HG03354 (cell line): ENCODE measurements around the gene MEF2C.
A peak's percentile ranks its signal among the peaks of the same experiment; 100 is the strongest.

ENCODE experiments used
- ATAC-seq: cut with Tn5 transposase; IDR thresholded peaks from one replicate; pipeline ENCODE4 v1.9.1; 2021; ENCODE audit warnings: mild to moderate bottlenecking; ENCODE audit not compliant: unreplicated experiment, poor library complexity, severe bottlenecking

Gene MEF2C

GRCh38 chr5:88834499-88834898, 48.5 kb downstream of the MEF2C start:
- ATAC-seq = no peak

GRCh38 chr5:88834131-88834462, 48.9 kb downstream of the MEF2C start:
- no peak for ATAC-seq

- ATAC-seq = peak; percentile 47
Observed at GRCh38 chr5:88833371-88834130, 49.4 kb downstream of the MEF2C start.

- ATAC-seq = no peak
Observed at GRCh38 chr5:88831816-88832215, 51.2 kb downstream of the MEF2C start.

- ATAC-seq = no peak
Observed at GRCh38 chr5:88830567-88830966, 52.4 kb downstream of the MEF2C start.

- no peak for ATAC-seq
Observed at GRCh38 chr5:88829775-88830174, 53.2 kb downstream of the MEF2C start.

- peak; percentile 32 for ATAC-seq
Observed at GRCh38 chr5:88829054-88829453, 53.9 kb downstream of the MEF2C start.

GRCh38 chr5:88827997-88828396, 55.0 kb downstream of the MEF2C start:
- ATAC-seq = no peak

GRCh38 chr5:88826646-88827585, 56.1 kb downstream of the MEF2C start:
- peak; percentile 57 for ATAC-seq

GRCh38 chr5:88825584-88826315, 57.2 kb downstream of the MEF2C start:
- ATAC-seq = no peak

- ATAC-seq = no peak
Observed at GRCh38 chr5:88824892-88825583, 57.9 kb downstream of the MEF2C start.

- ATAC-seq = no peak
Observed at GRCh38 chr5:88824141-88824540, 58.8 kb downstream of the MEF2C start.

GRCh38 chr5:88823201-88823600, 59.8 kb downstream of the MEF2C start:
- ATAC-seq = no peak

GRCh38 chr5:88821161-88821560, 61.8 kb downstream of the MEF2C start:
- no peak for ATAC-seq

GRCh38 chr5:88820581-88820980, 62.4 kb downstream of the MEF2C start:
- ATAC-seq = no peak

GRCh38 chr5:88819301-88819999, 63.5 kb downstream of the MEF2C start:
- ATAC-seq = no peak

- ATAC-seq = no peak
Observed at GRCh38 chr5:88818296-88818695, 64.7 kb downstream of the MEF2C start.

GRCh38 chr5:88816195-88816594, 66.8 kb downstream of the MEF2C start:
- no peak for ATAC-seq
